ENCODE results near the gene RTL3. TPM values are rescaled to one million over a fixed set of nuclear protein-coding genes. Genes with fewer than 3 reads are reported as not detected.
A peak's percentile ranks its signal among the peaks of the same experiment; 100 is the strongest.

The RTL3 gene
- total and polyA plus RNA-seq, 9 of the 15 experiments (the other 6 are each of a cell fraction or from before 2014, with no cell fraction given): not detected

- CTCF ChIA-PET (ENCODE audit: low intra/inter-chr PET ratio): no interaction called here
- Histone ChIP-seq H3K9ac (ENCODE audit: insufficient read depth in 1 of 2, low read depth in 2 of 2, low read length in 2 of 2) (no peak overlapping the region), H3K36me3 (ENCODE audit: control insufficient read depth, insufficient read depth, low read length) (no peaks in the 10 kb centered on the region), H3K4me3 (no peak overlapping the region), H3K79me2 (ENCODE audit: control insufficient read depth, insufficient read depth, low read length) (no peaks in the 10 kb centered on the region), H4K20me1 (replicated peaks; ENCODE audit: control insufficient read depth, insufficient read depth, low read length) (no peaks in the 10 kb centered on the region), H2AFZ (ENCODE audit: low read depth, low read length) (no peak overlapping the region), H3K9me1 (ENCODE audit: control insufficient read depth, insufficient read depth, low read length) (no peaks in the 10 kb centered on the region), H3K27me3 (ENCODE audit: control insufficient read depth in 2 of 2, insufficient read depth in 2 of 2, low read length in 2 of 2) (no peaks in the 10 kb centered on the region), H3K9me3 (replicated peaks; ENCODE audit: control insufficient read depth, insufficient read depth, low read depth, low read length) (no peaks in the 10 kb centered on the region), H3K4me2 (ENCODE audit: insufficient read depth, low read length) (no peak overlapping the region), H3K4me1 (replicated peaks in 1 of 2; ENCODE audit: control insufficient read depth in 2 of 2, insufficient read depth in 2 of 2, low read length in 2 of 2) (no peaks in the 10 kb centered on the region), H3K27ac (ENCODE audit: extremely low read depth, low read depth, low read length) (no peak overlapping the region)
- DNase-seq (ENCODE audit: extremely low read depth in 1 of 4, low spot score in 3 of 4): no peak
- WGBS (ENCODE audit: insufficient coverage, low coverage, missing lambda C conversion rate): 6% methylated on average over 2 of the region's 2 CpGs
- TF ChIP-seq CHD1 (IDR thresholded peaks at IDR 0.05; ENCODE audit: low read length) (no peak), BRD9 (IDR thresholded peaks at IDR 0.05; ENCODE audit: low read depth, partially characterized antibody) (no peak), RFX1 (IDR thresholded peaks at IDR 0.05) (no peak)
- in situ Hi-C loops (cut with MboI) (no loop called here), intact Hi-C loops (cut with micrococcal nuclease) (no loop called here)
- POLR2A ChIA-PET: interaction anchor here (0.5 kb wide), 1 partner anchor 15 kb away, joined by 4 read pairs; no protein-coding TSS in a partner anchor
- ATAC-seq: no peak
- no TSS peak for BruUV-seq (replicated peaks)
- FAIRE-seq: no peak
Observed at GRCh38 chrX:78708816-78709215, 49.7 kb upstream of the RTL3 start.

- in situ Hi-C loops (cut with MboI) (no loop called here), intact Hi-C loops (cut with micrococcal nuclease) (no loop called here)
- Histone ChIP-seq H3K4me2 (ENCODE audit: insufficient read depth, low read length) (no peak overlapping the region), H3K79me2 (ENCODE audit: control insufficient read depth, insufficient read depth, low read length) (no peaks in the 10 kb centered on the region), H3K27me3 (ENCODE audit: control insufficient read depth in 2 of 2, insufficient read depth in 2 of 2, low read length in 2 of 2) (no peaks in the 10 kb centered on the region), H3K36me3 (ENCODE audit: control insufficient read depth, insufficient read depth, low read length) (no peaks in the 10 kb centered on the region), H3K27ac (ENCODE audit: extremely low read depth, low read depth, low read length) (no peak overlapping the region), H3K9me3 (replicated peaks; ENCODE audit: control insufficient read depth, insufficient read depth, low read depth, low read length) (no peaks in the 10 kb centered on the region), H4K20me1 (replicated peaks; ENCODE audit: control insufficient read depth, insufficient read depth, low read length) (no peaks in the 10 kb centered on the region), H3K4me1 (replicated peaks in 1 of 2; ENCODE audit: control insufficient read depth in 2 of 2, insufficient read depth in 2 of 2, low read length in 2 of 2) (no peaks in the 10 kb centered on the region), H3K4me3 (no peak overlapping the region), H2AFZ (ENCODE audit: low read depth, low read length) (no peak overlapping the region), H3K9ac (ENCODE audit: insufficient read depth in 1 of 2, low read depth in 2 of 2, low read length in 2 of 2) (no peak overlapping the region), H3K9me1 (ENCODE audit: control insufficient read depth, insufficient read depth, low read length) (no peaks in the 10 kb centered on the region)
- WGBS (ENCODE audit: insufficient coverage, low coverage, missing lambda C conversion rate): 0% methylated on average over 2 of the region's 2 CpGs
- no TSS peak for BruUV-seq (replicated peaks)
- ATAC-seq: no peak
- TF ChIP-seq FOXA1 (IDR thresholded peaks at IDR 0.05; ENCODE audit: borderline replicate concordance) (no peak), CREB3 (tag; conservative IDR thresholded peaks at IDR 0.05; ENCODE audit: low read depth) (no peak), ZNF316 (IDR thresholded peaks at IDR 0.05) (no peak), ZNF41 (CRISPR knock-in tag; conservative IDR thresholded peaks at IDR 0.05) (no peak), ZFPM2 (CRISPR knock-in tag; IDR thresholded peaks at IDR 0.05) (no peak), ZNF12 (CRISPR knock-in tag; IDR thresholded peaks at IDR 0.05) (no peak), SRF (CRISPR knock-in tag; IDR thresholded peaks at IDR 0.05) (no peak), TAF1 (IDR thresholded peaks at IDR 0.05; ENCODE audit: control insufficient read depth, extremely low read depth, insufficient read depth, low read length, severe bottlenecking) (no peak), SNAPC5 (CRISPR knock-in tag; IDR thresholded peaks at IDR 0.05) (no peak), ZNF311 (CRISPR knock-in tag; IDR thresholded peaks at IDR 0.05) (no peak), KDM2B (CRISPR knock-in tag; IDR thresholded peaks at IDR 0.05) (no peak)
- CTCF ChIA-PET (ENCODE audit: low intra/inter-chr PET ratio): no interaction called here
- FAIRE-seq: no peak
- POLR2A ChIA-PET: interaction anchor here (0.5 kb wide), 1 partner anchor 15 kb away, joined by 4 read pairs; no protein-coding TSS in a partner anchor
- peak in 1 of 4 experiments; percentile 0 for DNase-seq (ENCODE audit: extremely low read depth in 1 of 4, low spot score in 3 of 4)
Observed at GRCh38 chrX:78708262-78708661, 49.1 kb upstream of the RTL3 start.

All from K562 (cell line).